Stimulated activated CD8-positive, alpha-beta memory T cell treated with anti-CD3 and anti-CD28 coated beads, Interleukin-7, amount 100 ng/mL, for 24 hours (primary cell): ENCODE data around the gene TATDN2.

Experiments used
- DNase-seq: peaks from one replicate; pipeline ENCODE4 v3.0.0-alpha.2; 2020; ENCODE audit warnings: low read depth

TATDN2 gene, protein sequence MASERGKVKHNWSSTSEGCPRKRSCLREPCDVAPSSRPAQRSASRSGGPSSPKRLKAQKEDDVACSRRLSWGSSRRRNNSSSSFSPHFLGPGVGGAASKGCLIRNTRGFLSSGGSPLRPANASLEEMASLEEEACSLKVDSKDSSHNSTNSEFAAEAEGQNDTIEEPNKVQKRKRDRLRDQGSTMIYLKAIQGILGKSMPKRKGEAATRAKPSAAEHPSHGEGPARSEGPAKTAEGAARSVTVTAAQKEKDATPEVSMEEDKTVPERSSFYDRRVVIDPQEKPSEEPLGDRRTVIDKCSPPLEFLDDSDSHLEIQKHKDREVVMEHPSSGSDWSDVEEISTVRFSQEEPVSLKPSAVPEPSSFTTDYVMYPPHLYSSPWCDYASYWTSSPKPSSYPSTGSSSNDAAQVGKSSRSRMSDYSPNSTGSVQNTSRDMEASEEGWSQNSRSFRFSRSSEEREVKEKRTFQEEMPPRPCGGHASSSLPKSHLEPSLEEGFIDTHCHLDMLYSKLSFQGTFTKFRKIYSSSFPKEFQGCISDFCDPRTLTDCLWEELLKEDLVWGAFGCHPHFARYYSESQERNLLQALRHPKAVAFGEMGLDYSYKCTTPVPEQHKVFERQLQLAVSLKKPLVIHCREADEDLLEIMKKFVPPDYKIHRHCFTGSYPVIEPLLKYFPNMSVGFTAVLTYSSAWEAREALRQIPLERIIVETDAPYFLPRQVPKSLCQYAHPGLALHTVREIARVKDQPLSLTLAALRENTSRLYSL

DNA sequence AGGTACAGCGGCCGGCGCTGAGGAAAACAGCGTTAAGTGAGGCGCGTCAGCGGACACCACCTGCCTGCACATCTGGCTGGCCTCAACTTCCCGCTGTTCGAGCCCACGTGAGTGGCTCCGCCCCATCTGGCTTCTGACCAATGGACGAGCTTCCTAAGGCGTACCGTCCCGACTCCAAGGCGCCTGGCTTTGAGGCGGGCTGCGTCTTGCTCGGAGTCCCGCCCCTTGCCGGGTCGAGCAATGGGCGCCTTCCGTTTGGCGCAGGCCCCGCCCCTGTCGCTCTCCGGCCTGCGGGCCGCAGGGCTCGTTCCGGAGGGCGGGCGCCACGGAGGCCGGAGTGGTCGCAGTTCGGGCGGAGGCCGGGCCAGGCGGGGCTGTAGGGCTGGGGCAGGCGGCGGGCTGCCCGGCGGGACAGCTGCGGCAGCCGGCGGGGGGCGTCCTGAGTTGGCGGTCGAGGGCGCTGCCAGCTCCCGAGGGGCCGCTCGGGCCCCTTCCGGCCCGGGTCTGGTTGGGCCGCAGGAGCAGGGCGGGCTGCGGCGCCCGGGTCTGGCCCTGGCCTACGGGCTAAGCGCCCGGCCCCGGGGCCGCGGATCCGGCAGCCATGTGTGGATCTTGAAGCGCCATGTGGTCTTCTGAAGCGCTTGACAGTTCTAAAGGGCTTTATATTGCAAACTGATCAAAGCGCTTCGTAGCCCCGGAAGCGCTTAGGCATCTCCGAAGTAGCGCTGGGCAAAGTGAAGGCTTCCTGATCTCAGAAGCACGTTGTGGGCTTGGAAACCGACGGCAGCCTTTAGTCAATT lies at the start of gene TATDN2:
Gene TATDN2, plus strand, starts transcription at position 276 of the 800 bp plus-strand sequence. CDS start 742 bp downstream, outside the sequence.
- peak; percentile 81 for DNase-seq

DNA sequence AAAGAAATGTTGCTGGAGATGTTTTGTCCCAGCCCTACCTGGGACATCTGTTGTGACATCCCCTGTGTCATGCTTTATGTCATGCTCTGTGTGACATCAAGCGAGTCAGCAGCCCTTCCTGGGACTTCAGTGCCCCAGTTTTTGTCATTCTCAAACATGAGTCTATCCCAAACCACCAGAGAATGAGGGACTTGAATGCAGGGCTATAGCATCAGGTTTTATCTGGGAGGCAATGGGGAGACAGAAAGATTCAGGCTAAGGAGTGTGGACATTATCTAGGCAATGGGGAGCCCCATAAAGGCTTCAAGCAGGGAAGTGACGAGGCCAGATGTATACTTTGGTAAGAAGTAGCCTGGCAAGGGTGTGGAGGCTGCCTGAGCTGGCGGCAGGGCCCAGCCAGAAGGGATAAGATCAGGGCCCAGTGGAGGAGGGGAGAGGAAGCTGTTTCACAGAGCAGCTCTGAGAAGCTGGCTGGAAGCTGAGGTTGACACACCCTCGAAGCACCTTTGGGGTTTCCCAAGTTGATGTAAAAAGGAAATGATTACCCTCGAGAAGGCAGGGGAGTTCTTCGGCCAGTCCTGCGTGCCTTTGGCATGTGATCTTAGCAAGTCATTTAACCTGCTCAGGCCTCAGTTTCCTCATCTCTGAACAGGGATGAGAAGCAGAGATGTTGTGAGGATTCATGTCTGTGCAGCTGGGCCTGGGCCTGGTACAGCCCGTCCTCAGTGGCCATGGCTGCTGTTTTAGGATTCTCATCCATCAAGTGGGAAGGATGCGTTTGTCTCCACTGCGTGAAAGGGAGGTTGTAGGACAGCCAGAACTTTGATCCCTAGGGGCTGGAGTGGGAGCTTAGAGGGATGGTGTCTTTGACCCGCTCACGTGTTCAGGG lies 49.3 kb upstream of the TATDN2 start:
- no peak for DNase-seq

DNA sequence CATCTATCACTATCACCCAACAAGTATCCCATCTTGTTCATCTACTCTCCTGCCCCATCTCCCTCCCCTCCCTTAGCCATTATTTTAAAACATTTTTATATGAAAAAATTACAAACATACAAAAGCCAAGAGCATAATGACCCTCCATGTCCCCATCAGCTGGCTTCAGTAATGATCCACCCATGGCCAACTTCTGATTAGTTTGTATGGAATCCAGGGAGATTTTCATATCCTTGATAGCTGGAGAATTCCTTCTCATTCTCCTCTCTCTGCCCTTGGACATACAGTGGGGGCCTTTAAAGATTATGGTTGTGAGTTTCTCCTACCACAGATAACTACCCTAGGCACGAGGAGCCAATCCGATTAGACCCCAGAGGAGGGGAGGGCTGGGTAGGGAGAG lies 43.3 kb upstream of the TATDN2 start:
- DNase-seq, result no peak

DNA sequence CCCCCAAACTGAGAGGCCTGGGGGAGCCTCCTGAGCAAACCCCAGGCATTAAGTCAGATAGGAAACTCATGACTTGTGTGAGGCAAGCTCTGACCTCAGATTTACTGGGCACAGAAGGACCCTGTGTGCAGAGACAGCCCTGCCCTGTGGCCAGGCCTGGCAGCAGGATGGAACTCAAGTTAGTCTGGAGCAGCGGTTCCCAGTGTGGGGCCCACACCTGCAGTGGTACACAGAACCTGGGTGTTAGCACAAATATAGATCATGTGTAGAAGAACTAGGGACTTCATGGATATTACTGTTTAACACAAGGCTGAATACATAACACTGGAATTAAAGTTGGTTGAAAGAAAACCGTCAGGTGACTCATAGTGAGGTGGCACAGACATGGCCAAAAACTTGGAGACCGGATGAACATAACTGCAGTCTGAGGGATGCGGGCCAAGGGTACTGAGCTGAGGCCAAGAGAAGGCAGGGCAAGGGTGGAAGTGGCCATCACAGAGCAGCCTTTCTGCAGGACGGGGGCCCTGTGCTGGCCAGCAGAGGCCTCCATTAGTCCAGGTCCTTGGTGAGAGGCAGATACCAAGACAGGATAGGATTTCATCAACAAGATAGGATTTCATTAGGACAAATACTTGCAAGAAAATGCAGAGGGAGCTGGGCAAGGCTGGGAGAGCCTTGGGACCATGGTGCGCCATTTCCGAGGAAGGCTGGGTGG lies 42.7 kb upstream of the TATDN2 start:
- DNase-seq, result no peak

DNA sequence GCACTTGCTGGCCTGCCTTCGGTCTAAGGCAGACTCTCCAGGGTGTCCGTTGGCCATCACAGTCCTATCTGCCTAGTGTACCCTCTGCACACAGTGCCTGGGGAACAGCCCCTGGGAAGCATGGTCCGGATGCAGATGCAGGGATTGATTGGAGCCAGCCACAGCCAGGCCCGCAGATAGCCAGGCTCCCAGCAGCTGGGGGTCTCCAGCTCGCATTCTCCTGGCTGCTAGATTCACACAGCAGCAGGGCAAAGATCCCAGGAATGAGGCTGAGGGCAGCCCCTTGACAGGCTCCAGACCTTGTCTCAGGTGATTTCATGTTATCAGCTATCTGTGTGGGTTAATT lies 42.1 kb upstream of the TATDN2 start:
- no peak for DNase-seq

DNA sequence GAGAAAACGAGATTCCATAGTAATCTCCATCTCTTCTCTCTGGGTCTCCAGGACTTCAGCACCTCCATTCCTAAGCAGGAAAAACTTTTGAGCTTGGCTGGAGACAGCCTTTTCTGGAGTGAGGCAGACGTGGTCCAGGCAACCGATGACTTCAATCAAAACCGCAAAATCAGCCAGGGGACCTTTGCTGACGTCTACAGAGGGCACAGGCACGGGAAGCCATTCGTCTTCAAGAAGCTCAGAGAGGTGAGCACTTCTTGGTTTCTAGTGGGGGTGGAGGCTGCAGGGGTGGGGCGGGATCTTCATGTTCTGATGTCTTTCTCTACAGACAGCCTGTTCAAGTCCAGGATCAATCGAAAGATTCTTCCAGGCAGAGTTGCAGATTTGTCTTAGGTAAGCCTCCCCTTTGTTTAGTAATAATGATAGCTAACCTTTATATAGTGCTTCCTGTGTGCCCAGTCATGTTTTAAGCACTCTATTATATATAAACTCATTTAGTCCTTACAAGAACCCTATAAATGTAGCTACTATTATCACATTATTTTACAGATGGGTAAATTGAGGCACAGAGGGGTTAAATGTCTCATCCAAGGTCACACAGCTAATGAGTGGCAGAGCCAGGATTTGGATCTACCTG lies 35.0 kb upstream of the TATDN2 start:
- no peak for DNase-seq

DNA sequence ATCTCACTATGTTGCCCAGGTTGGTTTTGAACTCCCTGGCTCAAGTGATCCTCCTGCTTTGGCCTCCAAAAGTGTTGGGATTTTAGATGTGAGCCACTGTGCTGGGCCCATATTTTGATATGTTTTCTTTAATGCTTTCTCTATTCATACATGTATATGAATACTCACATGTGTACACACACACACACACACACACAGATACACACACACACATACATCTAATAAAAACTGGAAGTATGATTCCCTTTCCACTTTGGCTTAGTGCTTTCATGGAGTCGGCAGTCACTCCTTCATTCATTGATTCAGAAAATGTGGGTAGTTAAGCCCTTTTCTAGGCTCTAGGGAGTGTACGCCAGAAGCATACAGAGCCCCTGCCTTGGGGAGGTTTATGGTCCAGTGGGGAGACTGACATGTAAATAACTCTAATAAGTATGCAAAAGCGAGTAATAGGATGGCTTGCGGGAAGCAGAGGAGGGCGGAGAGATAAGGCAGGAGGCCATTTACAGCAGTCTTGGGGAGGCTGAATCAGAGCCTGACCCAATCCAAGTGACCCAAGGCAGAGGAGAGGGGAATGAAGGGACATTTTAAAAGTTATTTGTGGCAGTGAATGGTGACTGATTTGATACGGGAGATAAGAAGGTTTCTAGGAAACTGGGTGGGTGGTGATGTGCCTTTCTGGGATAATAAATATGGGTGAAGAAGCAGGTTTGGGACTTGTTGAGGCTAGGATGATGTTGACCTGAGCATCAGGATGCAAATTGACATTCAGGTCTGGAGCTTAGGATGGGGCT lies 32.5 kb upstream of the TATDN2 start:
- no peak for DNase-seq

DNA sequence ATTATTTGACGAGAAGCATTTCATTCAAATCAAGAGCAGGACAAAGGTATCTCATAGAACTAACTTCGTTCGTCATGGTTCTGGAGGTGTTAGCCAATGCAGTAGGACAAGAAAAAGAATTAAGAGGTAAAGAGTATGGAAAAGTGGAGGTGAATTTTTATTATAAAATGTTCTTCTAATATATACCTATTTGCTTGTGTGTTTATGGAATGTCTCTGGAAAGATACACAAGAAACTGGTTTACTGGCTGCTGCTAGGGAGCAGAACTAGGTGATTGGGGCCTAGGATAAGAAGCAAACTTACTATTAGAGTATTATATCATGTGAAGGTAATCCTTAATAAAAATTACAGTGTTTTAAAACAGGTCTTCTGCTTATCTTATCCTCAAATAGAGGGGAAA lies 30.9 kb upstream of the TATDN2 start:
- no peak for DNase-seq

DNA sequence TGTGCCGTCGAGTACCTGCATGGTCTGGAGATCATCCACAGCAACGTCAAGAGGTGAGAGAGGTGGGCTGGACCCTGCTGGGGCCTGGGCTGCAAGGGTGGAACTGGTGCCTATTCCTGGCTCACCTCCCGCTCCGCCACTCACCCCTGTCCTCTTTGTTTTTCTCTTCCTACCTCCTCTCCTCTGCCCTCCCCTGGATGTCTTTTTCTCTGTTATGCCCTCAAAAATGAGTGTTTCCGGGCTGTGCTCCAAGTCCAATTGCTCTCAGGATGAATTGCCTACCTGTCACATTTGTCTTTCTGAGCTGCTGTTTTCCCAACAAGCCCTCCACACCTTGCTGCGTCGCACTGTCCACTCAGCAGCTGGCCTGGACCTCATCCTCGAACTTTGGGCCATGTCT lies 28.5 kb upstream of the TATDN2 start:
- no peak for DNase-seq

DNA sequence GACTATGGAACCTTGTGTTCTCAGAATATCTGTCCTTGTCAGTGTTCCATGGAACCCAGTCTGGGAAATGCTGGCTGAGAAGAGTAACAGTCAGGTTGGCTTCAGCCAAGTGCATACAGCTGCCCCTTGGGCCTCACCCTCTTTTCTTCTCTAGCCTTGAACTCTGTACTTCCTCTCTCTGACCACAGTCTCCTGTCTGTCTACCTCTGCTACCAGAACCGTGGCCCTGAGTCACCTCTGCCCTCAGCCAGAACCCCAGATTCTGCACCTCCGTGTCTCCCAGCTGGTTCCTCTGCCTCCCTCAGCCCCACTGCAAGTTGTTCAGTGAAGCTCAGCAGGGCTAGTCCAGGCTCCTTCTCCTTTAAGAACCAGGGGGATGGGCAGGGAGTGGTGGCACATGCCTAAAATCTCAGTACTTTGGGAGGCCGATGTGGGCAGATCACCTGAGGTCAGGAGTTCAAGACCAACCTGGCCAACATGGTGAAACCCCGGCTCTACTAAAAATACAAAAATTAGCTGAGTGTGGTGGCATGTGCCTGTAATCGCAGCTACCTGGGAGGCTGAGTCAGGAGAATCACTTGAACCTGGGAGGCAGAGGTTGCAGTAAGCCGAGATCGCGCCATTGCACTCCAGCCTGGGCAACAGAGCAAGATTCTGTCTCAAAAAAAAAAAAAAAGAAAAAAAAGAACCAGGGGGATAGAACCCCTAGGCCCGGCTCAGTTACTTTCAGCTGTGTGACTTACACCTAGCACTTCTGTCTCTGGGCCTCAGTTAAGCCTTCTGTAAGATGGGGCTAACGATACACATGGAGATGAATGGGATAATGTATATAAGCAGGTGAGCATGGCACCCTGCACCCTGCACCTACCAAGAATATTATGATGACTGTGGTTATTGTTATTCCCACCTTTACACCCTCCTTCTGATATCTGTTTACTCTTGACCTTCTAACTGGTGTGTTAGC lies 24.3 kb upstream of the TATDN2 start:
- no peak for DNase-seq

DNA sequence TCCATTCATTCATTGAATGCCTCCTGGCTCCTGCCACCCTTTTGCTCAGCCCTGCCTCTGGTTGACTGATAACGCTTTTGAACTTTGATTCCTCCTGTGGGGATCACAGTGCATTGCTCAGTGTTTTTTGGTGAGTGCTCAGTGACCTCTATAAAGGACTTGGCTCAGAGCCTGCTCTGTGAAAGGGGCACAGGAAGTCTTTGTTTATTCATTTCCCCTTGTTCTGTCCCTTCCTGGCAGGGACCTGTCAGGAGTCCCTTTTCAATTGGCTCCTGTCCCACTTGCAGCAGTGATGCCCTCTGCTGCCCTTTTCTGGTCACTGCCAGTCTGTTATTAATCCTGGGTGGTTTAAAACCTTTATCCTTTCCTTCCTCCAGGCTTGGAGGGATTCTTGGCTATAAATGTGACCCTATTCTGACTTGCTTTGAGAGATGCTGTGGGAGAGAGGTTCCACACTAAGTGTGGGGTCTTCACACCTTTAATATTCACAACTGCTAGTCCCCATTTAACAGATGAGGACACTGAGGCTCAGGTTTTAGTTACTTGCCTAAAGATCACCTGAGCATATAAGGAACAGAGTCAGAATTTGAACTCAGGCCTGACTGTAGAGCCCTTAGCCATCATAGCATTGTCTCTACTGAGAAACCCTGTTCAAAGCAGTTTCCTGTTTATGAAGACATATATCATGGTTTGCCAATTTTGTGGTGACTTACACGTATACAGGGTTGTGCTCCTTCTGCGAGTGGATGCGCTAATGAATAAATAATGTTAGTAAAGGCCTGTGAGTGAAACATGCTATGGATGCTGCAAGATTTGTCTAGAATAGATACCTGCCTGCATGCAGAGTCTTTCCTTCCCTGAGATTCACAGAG lies 23.2 kb upstream of the TATDN2 start:
- no peak for DNase-seq

DNA sequence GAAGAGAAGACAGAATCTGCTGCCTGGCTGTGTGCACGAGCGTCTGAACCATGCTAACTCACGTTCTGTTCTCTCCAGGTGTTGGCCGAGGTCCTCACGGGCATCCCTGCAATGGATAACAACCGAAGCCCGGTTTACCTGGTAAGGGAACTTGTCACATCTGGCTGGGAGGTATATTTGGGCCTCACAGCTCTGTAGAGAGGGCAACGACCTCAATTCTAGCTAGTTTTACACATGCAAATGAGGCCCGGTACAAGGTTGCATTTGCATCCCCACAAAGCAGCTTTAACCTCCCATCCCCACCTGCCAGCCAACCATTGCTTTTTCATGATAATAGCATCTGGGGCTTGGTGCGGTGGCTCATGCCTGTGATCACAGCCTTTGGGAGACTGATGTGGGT lies 22.0 kb upstream of the TATDN2 start:
- DNase-seq, result no peak

DNA sequence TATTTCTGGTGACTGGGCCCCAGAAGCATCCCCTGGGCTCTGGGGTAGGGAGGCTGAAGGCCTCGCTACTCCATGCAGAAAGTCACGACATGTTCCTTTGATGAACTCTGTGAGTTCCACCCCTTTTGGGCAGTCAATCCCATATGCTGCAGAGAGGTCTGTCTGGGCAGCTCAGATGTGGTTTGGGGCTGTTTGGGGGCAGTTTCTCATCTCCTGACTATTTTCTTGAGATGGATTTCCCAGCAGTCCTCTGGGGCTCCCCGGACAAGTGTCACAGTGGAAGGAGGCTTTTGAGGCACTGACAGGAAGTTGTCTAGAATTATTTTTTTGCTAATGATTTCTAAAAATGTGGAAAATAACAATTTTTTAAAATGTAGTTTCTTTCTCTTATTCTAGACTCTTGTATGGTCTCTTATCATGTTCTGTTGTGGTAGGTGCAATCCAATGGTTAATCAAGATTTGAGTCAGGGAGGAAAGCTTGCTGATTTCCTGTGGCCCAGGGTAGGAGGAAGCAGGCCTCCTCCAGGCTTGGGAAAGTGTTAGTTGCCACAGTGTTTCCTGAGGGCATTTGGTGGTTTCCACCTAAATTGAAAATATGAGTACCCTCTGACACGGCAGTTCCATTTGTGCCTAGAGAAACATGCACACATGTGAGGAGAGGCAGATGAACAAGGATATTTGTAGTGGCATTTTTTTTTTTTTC lies 19.9 kb upstream of the TATDN2 start:
- no peak for DNase-seq

DNA sequence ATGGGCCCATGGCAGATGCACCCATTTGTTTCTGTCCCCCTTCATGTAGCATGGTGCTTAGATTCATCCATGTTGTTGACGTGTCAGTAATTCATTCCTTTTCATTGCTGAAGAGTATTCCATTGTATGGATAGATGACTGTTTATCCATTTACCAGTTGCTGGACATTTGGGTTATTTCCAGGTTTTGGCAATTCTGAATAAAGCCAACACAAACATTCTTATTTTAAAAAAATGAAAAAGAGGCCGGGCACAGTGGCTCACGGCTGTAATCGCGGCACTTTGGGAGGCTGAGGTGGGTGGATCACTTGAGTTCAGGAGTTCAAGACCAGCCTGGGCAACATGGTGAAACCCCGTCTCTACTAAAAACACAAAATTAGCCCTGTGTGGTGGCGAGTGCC lies 18.7 kb upstream of the TATDN2 start:
- DNase-seq, result no peak

DNA sequence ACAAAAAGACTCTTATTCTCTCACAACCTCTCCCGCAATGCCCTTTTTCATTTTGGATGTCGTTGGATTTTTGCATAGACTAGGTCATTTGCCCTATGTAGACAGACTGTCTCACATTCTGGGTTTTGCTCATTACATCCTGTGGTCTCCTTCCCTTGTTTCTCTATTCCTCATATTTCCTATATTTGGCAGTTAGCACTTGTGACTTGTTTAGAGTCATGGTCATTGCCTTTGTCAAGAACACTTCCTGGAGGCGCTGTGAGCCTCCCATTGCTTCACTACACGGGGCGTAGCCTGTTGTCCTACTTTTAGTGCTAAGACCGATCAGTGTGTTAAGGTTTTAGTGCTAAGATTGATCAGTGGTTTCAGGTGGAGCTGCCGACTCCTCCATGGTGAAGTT lies 16.1 kb upstream of the TATDN2 start:
- no peak for DNase-seq

DNA sequence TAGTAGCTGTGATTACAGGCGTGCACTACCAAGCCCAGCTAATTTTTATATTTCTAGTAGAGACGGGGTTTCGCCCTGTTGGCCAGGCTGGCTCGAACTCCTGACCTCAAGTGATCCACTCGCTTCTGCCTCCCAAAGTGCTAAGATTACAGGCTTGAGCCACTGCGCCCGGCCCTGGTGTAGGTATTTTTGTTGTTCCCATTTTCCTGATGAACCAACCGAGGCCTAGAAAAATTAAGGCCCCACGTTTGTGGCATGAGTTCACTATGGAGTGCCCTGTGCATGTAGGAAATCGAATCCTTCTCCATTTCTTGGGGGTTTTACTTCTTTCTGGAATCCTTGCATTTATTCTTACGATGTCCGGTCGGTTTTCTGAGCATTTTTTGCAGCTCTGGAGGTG lies 14.3 kb upstream of the TATDN2 start:
- no peak for DNase-seq
